Aorta (tissue), 5 donors: Measurements from ENCODE around the gene HS3ST6. TPM values are rescaled to one million over a fixed set of nuclear protein-coding genes. Genes with fewer than 3 reads are reported as not detected.
"Not testable (repeated sequence)": the region's sequence is repeated elsewhere in the genome, so short reads cannot be mapped to it uniquely, and the experiment has no call there.

ENCODE experiments used
- ATAC-seq: fragments of 200-7000 bp; cut with Tn5 transposase; one replicate; pipeline ENCODE4 v1.9.1; 2022; ENCODE audit warnings: moderate library complexity; ENCODE audit not compliant: low FRiP score
- DNase-seq, 2 donors: peaks; one replicate each; pipeline ENCODE4 v3.0.0-alpha.2; 2020
- H3K27ac ChIP-seq, 2 donors: one replicate each; pipeline ENCODE4 v1.5.1; 2013; ENCODE audit warnings: low read length in 2 of 2, mild to moderate bottlenecking in 2 of 2, moderate library complexity in 2 of 2, control low read depth in 1 of 2, inconsistent platforms in 1 of 2, low read depth in 1 of 2
- H3K27me3 ChIP-seq, 2 donors: one replicate each; pipeline ENCODE4 v1.6.1; 2013; ENCODE audit warnings: control low read depth in 1 of 2, low read length in 1 of 2, mild to moderate bottlenecking in 1 of 2, moderate library complexity in 1 of 2; ENCODE audit not compliant: insufficient read depth in 2 of 2, control insufficient read depth in 1 of 2
- H3K36me3 ChIP-seq, 2 donors: one replicate each; pipeline ENCODE4 v1.6.1; 2013; ENCODE audit warnings: control low read depth in 1 of 2, low read length in 1 of 2, mild to moderate bottlenecking in 1 of 2; ENCODE audit not compliant: insufficient read depth in 2 of 2, control insufficient read depth in 1 of 2
- H3K4me1 ChIP-seq, 2 donors: one replicate each; pipeline ENCODE4 v1.6.1; 2013; ENCODE audit warnings: low read length in 2 of 2, control low read depth in 1 of 2, mild to moderate bottlenecking in 1 of 2, moderate library complexity in 1 of 2; ENCODE audit not compliant: insufficient read depth in 2 of 2, control insufficient read depth in 1 of 2
- H3K4me3 ChIP-seq, 2 donors: one replicate each; pipeline ENCODE4 v1.5.1; 2013; ENCODE audit warnings: low read length in 2 of 2, control low read depth in 1 of 2, mild to moderate bottlenecking in 1 of 2
- H3K9me3 ChIP-seq: one replicate; pipeline ENCODE4 v1.6.1; 2013; ENCODE audit warnings: mild to moderate bottlenecking, low read length; ENCODE audit not compliant: control insufficient read depth
- WGBS, 2 donors: extraction: QIAGEN DNeasy Blood & Tissue Kit; methylation state at CpG; one replicate each; pipeline ENCODE4 v1.1.7; 2013; 5-methylcytosine and 5-hydroxymethylcytosine counted together
- intact Hi-C, 2 donors: fragments of 100-400 bp; cut with DNase I; formaldehyde crosslinking; loops; one replicate each; pipeline versions ENCODE4 v1.14.2 to v1.15.0; 2022
- long read RNA-seq, 2 donors: library from polyadenylated mRNA; unstranded; transcript quantifications; one replicate each; pipeline ENCODE4 v2.0.0, GENCODE V29; 2020 to 2021
- polyA plus RNA-seq, 2 donors: library from polyadenylated mRNA; stranded (reverse); fragments of 200-250 nt; gene quantifications; one replicate each; pipeline ENCODE4 v1.2.3, GENCODE V29; 2013
- total RNA-seq, 2 donors: library from RNA; stranded (reverse); fragmentation: NEBNext Ultra II Directional; extraction: Animal tissue kit (Norgen Biotek cat#: 25700); gene quantifications; one replicate each; pipeline ENCODE4 v1.2.1, GENCODE V29; 2021
- donor health status: healthy with polysubstance abuse.
- donor health status: Bipolar disorder and iron deficiency.
- donor health status: DM: no; HTN: no; CAD: no.
- donor health status: DM: no; HTN: no; CAD: no.
- donor health status: DM: yes; HTN: yes; CAD: no.

Gene HS3ST6
- not detected for total RNA-seq
- 1 to 10 TPM in 1 of 2 donors, not detected in 1; 1.1 TPM for polyA plus RNA-seq
- long read RNA-seq, donor 1, result 0 reads
- long read RNA-seq, donor 2, result 0 reads

DNA sequence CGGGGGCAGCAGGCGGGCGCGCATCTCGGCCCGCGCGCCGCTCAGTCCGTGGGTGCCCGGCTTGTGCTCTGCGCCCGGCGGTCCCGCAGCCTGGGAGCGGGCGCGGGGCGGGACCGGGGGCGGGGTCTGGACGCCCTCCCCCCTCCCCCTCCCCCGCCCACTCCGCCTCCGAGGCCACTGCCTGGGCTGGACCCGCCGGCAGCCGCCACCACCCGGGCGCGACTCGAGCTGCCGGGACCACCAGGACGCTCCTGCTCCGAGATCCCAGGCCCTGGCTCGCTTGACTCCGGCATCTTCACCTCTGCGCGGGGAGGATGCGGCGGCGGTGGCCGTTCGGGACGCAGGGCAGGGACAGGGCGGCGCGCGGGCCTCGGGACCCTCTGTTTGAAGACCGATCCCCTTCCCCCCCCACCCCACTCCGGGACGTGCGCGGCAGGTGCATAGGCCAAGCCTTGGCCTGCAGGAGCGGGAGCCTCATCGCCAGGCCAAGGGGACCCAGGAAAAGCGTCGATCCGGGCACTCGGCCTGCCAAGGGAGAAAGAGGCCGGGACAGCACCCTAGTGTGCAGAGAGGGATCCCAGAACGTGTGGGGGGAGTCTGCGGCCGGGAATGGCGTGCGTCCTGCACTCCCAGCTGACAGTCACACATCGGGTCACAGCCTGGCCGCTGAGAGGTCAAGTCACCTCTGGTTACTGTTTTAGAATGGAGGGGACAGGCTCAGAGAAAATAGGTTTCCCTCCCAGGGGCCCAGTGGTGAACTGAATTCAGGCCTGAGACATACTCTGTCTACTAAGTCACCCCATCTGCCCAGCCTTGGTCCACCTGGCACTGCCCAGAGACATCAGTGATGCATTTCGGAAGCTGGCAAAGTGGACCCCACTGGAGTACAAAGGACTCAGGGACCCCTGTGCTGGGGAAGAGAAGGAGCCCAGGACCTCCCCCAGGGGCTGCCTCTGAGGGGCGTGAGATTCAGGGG is at the start of gene HS3ST6:
TSS of gene HS3ST6 (minus strand) at position 65 of the 976 bp plus-strand sequence. CDS start 92 bp downstream, outside the sequence.
- Histone ChIP-seq H3K4me1 (no peaks in the 10 kb centered on the region), H3K27me3 (peaks cover 0 to 4% of the 10 kb centered on the region in 2 donors), H3K27ac (no peak within 1 kb of the TSS), H3K4me3 (no peak within 1 kb of the TSS), H3K9me3 (no peaks in the 10 kb centered on the region), H3K36me3 (no peaks in the 10 kb centered on the region)
- intact Hi-C loops, result no loop called here
- 3 to 4% methylated on average over 57 to 71 of the region's 71 CpGs for WGBS, 2 donors
- DNase-seq (no peak), ATAC-seq (no peak)

DNA sequence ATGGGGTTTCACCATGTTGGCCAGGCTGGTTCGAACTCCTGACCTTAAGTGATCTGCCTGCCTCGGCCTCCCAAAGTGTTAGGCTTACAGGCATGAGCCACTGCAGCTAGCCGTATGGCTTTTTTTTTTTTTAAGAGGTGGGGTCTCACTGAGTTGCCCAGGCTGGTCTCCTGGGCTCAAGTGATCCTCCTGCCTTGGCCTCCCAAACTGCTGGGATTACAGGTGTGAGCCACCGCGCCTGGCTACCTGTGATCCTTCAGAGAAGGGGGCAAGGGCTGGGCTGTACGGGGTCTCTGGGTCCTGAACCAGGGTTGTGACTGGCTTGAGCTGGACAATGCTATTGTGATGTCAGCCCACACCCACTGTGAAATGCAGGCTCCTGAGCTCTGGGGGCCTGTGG is 48.2 kb upstream of the HS3ST6 start, which contains the start of gene RNF151:
TSS of gene RNF151 (plus strand) at position 397 of the 400 bp plus-strand sequence. CDS start 26 bp downstream, outside the sequence.
- ATAC-seq (no peak), DNase-seq (no peak)
- no peak within 1 kb of the TSS for H3K4me3 ChIP-seq
- intact Hi-C loops, result no loop called here
- no peaks in the 10 kb centered on the region for H3K9me3 ChIP-seq
- peaks cover 0 to 2% of the 10 kb centered on the region in 2 donors for H3K27me3 ChIP-seq
- peak within 1 kb of the TSS in 1 of 2 donors; percentile 91 for H3K27ac ChIP-seq
- WGBS, 2 donors, result 96% methylated on average over 6 of the region's 6 CpGs
- peaks cover 0 to 4% of the 10 kb centered on the region in 2 donors for H3K36me3 ChIP-seq
- no peaks in the 10 kb centered on the region for H3K4me1 ChIP-seq

DNA sequence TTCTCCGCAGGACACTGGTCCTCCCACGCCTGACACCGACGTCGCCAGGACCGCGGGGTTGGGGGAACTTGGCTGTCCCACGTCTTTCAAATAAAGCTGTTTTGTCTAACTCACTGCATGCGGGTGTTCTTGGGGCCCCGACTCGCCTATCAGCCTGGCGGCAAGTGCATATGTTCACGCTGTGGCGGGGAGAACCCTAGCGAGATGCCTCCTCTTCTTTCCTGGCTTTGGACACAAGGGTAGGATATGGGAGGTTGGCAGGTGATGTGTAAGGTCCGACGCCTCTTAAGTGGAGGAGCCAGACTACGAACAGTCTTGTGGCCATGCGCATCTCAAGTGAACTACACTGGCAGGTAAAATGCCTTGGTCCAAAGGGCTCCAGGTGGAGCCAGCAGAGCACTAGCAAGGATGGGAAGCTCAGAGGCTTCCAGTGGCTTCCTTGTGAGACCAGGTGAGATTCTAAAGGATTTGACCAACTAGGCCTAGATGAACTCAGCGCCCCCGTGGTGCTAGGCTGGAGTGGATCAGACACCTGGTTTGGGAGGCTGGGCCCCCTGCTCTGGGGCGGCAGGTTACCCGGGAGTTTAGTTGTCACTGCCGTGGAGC is 47.3 kb upstream of the HS3ST6 start:
- Histone ChIP-seq H3K4me3 (peak overlapping the region; percentile 70 to 78), H3K36me3 (peaks cover 0 to 4% of the 10 kb centered on the region in 2 donors), H3K27ac (peak overlapping the region in 1 of 2 donors; percentile 91), H3K4me1 (no peaks in the 10 kb centered on the region), H3K9me3 (no peaks in the 10 kb centered on the region), H3K27me3 (peaks cover 0 to 2% of the 10 kb centered on the region in 2 donors)
- DNase-seq (no peak), ATAC-seq (no peak)
- 23 to 24% methylated on average over 24 of the region's 24 CpGs for WGBS, 2 donors
- intact Hi-C loops, result no loop called here

GRCh38 chr16:1964506-1965395 is 46.5 kb upstream of the HS3ST6 start, which contains the start of gene RPS2:
TSS of gene RPS2 (minus strand) at chr16:1964826. CDS start at chr16:1964625, 201 bp downstream.
- intact Hi-C loops, result no loop called here
- H3K27me3 ChIP-seq, result peaks cover 0 to 2% of the 10 kb centered on the region in 2 donors
- H3K4me3 ChIP-seq, result peak within 1 kb of the TSS; percentile 70 to 78
- H3K27ac ChIP-seq, result peak within 1 kb of the TSS; percentile 78 to 91
- peaks cover 0 to 4% of the 10 kb centered on the region in 2 donors for H3K36me3 ChIP-seq
- ATAC-seq, result peak; percentile 97
- H3K9me3 ChIP-seq, result no peaks in the 10 kb centered on the region
- H3K4me1 ChIP-seq, result no peaks in the 10 kb centered on the region
- 0 to 1% methylated on average over 81 to 97 of the region's 97 CpGs for WGBS, 2 donors
- DNase-seq, result peak; percentile 99 to 100

DNA sequence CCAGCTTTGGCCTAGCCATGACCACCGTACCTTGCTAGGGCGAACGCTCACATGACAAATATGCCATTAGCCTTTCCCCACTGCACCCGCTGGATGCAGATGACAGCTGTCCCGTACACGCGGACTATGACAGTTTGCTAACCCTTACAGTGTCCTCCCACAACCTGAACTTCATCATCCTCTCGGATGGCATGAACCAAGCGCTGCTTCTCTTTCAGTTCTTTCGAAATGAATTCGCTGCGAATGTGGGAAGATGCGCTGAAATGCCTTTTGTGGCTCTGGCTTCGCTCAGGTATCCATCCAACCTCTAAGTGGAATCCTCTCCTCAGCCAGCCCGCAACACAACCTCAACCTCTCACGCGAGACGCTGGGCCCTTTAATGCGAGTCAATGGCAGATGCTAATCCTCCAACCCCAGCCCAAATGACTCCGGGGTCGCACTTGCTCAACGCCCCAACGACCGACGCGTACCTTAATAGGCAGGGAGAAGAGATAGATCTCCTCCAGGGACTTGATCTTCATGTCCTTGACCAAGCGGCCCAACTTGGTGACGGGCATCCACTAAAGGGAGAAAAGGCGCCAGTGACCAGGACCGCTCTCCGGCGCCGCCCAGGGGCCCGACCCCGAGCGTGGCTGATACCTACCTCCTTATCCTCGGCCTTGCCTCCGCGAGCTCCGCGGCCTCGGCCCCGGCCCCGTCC is 45.7 kb upstream of the HS3ST6 start:
- Histone ChIP-seq H3K27me3 (peaks cover 0 to 2% of the 10 kb centered on the region in 2 donors), H3K9me3 (no peaks in the 10 kb centered on the region), H3K4me3 (peak overlapping the region in 1 of 2 donors; percentile 33), H3K27ac (peak overlapping the region; percentile 61 to 78), H3K36me3 (peaks cover 0 to 4% of the 10 kb centered on the region in 2 donors), H3K4me1 (no peaks in the 10 kb centered on the region)
- intact Hi-C loops, result no loop called here
- ATAC-seq, result peak; percentile 42
- WGBS, 2 donors, result 20 to 22% methylated on average over 42 to 44 of the region's 44 CpGs
- no peak for DNase-seq

DNA sequence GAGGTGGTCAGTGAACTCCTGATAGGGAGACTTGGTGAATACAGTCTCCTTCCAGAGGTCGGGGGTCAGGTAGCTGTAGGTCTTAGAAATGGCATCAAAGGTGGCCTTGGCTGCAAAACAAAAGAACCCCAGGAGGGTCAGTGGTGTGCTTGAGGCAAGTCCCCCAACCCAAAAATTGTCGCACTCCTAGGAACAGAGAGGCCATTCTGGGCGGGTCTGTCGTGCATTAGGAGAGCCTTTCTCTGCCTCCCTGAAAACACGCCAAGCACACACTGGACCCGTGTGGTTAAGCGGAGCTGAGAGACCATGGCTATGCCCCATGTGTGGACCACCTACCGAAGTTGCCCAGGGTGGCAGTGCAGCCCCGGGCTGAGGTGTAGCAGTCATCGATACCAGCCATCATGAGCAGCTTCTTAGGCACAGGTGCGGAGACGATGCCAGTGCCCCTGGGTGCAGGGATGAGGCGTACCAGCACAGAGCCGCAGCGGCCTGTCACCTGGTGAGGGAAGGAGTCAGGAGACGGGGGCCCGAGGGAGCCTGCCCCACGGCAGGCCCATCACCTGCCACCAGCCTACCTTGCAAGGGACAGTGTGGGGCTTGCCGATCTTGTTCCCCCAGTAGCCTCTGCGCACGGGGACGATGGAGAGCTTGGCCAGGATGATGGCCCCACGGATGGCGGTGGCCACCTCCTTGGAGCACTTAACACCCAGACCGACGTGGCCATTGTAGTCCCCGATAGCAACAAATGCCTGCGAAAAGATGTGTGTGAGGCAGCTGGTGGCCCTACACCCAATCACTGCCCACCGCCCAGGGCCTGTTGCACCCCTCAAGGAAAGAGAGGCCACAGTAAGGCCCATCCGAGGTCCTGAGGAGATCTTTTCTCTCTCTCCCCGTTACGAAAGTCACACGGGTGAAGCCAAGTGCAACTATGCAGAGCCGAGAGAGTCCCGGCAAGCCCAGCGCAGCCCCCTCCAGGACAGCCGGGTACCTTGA is 44.2 kb upstream of the HS3ST6 start:
- H3K4me1 ChIP-seq, H3K9me3 ChIP-seq, H3K27me3 ChIP-seq, H3K4me3 ChIP-seq, DNase-seq, intact Hi-C loops, H3K36me3 ChIP-seq, H3K27ac ChIP-seq, ATAC-seq: not testable (repeated sequence)
- WGBS, 2 donors, result 89 to 92% methylated on average over 29 to 37 of the region's 37 CpGs

DNA sequence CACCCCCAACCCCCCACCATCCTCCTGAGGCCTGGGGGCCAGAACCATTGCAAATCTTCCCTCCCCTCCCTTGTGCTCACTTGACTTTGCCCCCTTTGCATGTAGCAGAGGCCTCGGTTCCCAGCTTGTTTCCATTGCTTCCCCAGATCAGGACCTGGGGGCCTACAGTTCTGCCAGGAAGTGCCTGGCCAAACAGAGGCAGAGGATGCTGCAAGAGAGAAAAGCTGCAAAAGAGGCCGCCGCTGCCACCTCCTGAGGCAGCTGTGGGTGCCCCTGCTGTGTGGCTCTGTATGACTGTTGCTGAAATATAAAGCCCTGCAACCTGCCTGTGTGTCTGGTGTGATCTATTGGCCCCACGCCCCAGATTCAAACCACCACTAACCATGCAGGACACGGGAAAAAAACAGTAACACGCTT is 43.4 kb upstream of the HS3ST6 start:
- whole genome bisulfite sequencing, 2 donors, result 60 to 66% methylated on average over 6 of the region's 6 CpGs
- peaks cover 0 to 2% of the 10 kb centered on the region in 2 donors for H3K27me3 ChIP-seq
- no peak for ATAC-seq
- intact Hi-C loops, result no loop called here
- peaks cover 0 to 4% of the 10 kb centered on the region in 2 donors for H3K36me3 ChIP-seq
- no peak overlapping the region for H3K4me3 ChIP-seq
- H3K9me3 ChIP-seq, result no peaks in the 10 kb centered on the region
- no peak for DNase-seq
- H3K27ac ChIP-seq, result no peak overlapping the region
- no peaks in the 10 kb centered on the region for H3K4me1 ChIP-seq
